H9 (cell line): ENCODE data around the gene CDH3. TPM values are rescaled to one million over a fixed set of nuclear protein-coding genes. Genes with fewer than 3 reads are reported as not detected.

Source experiments
- DNase-seq: peaks from one replicate; pipeline ENCODE4 v3.0.0-alpha.2; 2017
- H2AFZ ChIP-seq: one replicate; pipeline ENCODE4 v1.6.1; 2013; ENCODE audit warnings: mild to moderate bottlenecking, low read length, control low read depth, moderate library complexity
- H2AK5ac ChIP-seq: 2 replicates; pipeline ENCODE4 v1.6.1; 2013; ENCODE audit warnings: low read length, control low read depth, mixed read lengths; ENCODE audit not compliant: insufficient read length
- H2BK120ac ChIP-seq: one replicate; pipeline ENCODE4 v1.6.1; 2013; ENCODE audit warnings: low read depth, mild to moderate bottlenecking, low read length, control low read depth, inconsistent platforms; ENCODE audit not compliant: poor library complexity, severe bottlenecking
- H2BK12ac ChIP-seq: 2 replicates; pipeline ENCODE4 v1.6.1; 2013; ENCODE audit warnings: low read length, control low read depth, mixed read lengths, low read depth; ENCODE audit not compliant: insufficient read length
- H2BK15ac ChIP-seq: 2 replicates; pipeline ENCODE4 v1.6.1; 2013; ENCODE audit warnings: low read depth, low read length, control low read depth
- H2BK20ac ChIP-seq: one replicate; pipeline ENCODE4 v1.6.1; 2013; ENCODE audit warnings: low read depth, mild to moderate bottlenecking, low read length, control low read depth, inconsistent platforms; ENCODE audit not compliant: poor library complexity, severe bottlenecking
- H2BK5ac ChIP-seq: 2 replicates; pipeline ENCODE4 v1.6.1; 2013; ENCODE audit warnings: low read length, control low read depth, mixed read lengths; ENCODE audit not compliant: insufficient read length
- H3K14ac ChIP-seq: 2 replicates; pipeline ENCODE4 v1.6.1; 2013; ENCODE audit warnings: low read length, control low read depth; ENCODE audit not compliant: insufficient read depth
- H3K18ac ChIP-seq: 2 replicates; pipeline ENCODE4 v1.6.1; 2013; ENCODE audit warnings: low read depth, mild to moderate bottlenecking, mixed read lengths, low read length, control low read depth; ENCODE audit not compliant: insufficient read length
- H3K23ac ChIP-seq: 2 replicates; pipeline ENCODE4 v1.6.1; 2013; ENCODE audit warnings: low read length, control low read depth, mixed read lengths, low read depth; ENCODE audit not compliant: insufficient read length
- H3K23me2 ChIP-seq: 2 replicates; pipeline ENCODE4 v1.6.1; 2013; ENCODE audit warnings: low read depth, mild to moderate bottlenecking, mixed read lengths, low read length, control low read depth; ENCODE audit not compliant: insufficient read length, poor library complexity, severe bottlenecking
- H3K27ac ChIP-seq: 2 replicates; pipeline ENCODE4 v1.5.1; 2013; ENCODE audit warnings: low read length, control low read depth, mixed read lengths, low read depth; ENCODE audit not compliant: insufficient read length
- H3K27me3 ChIP-seq: 2 replicates; pipeline ENCODE4 v1.6.1; 2013; ENCODE audit warnings: low read length, control low read depth, inconsistent platforms; ENCODE audit not compliant: insufficient read depth
- H3K4ac ChIP-seq: 2 replicates; pipeline ENCODE4 v1.6.1; 2013; ENCODE audit warnings: low read depth, mild to moderate bottlenecking, control low read depth, inconsistent platforms, low read length, moderate library complexity
- H3K4me1 ChIP-seq: 2 replicates; pipeline ENCODE4 v1.6.1; 2013; ENCODE audit warnings: low read length, control low read depth, inconsistent platforms; ENCODE audit not compliant: insufficient read depth
- H3K4me2 ChIP-seq: 2 replicates; pipeline ENCODE4 v1.6.1; 2013; ENCODE audit warnings: low read length, control low read depth, mixed read lengths; ENCODE audit not compliant: insufficient read length, insufficient read depth
- H3K56ac ChIP-seq: 2 replicates; pipeline ENCODE4 v1.6.1; 2013; ENCODE audit warnings: low read depth, mild to moderate bottlenecking, mixed read lengths, low read length, control low read depth; ENCODE audit not compliant: insufficient read length
- H3K79me1 ChIP-seq: 2 replicates; pipeline ENCODE4 v1.6.1; 2013; ENCODE audit warnings: low read depth, mild to moderate bottlenecking, moderate library complexity, low read length, control low read depth, inconsistent platforms; ENCODE audit not compliant: insufficient read depth, poor library complexity, severe bottlenecking
- H3K79me2 ChIP-seq: 2 replicates; pipeline ENCODE4 v1.6.1; 2013; ENCODE audit warnings: low read length, control low read depth, inconsistent platforms; ENCODE audit not compliant: insufficient read depth
- H3K9ac ChIP-seq: 2 replicates; pipeline ENCODE4 v1.6.1; 2013; ENCODE audit warnings: low read length, control low read depth, mixed read lengths; ENCODE audit not compliant: insufficient read length; ENCODE audit errors: extremely low read depth
- H3K9me3 ChIP-seq: one replicate; pipeline ENCODE4 v1.6.1; 2013; ENCODE audit warnings: low read depth, low read length, inconsistent platforms; ENCODE audit not compliant: control insufficient read depth
- H3T11ph ChIP-seq: one replicate; pipeline ENCODE4 v1.6.1; 2013; ENCODE audit warnings: mild to moderate bottlenecking, low read length, control low read depth, inconsistent platforms
- H4K20me1 ChIP-seq: one replicate; pipeline ENCODE4 v1.6.1; 2013; ENCODE audit not compliant: control insufficient read depth, insufficient read length, insufficient read depth
- H4K5ac ChIP-seq: 2 replicates; pipeline ENCODE4 v1.6.1; 2013; ENCODE audit warnings: low read depth, mild to moderate bottlenecking, mixed read lengths, low read length, control low read depth; ENCODE audit not compliant: insufficient read length
- H4K8ac ChIP-seq: replicated peaks from 2 replicates; pipeline ENCODE4 v1.6.1; 2013; ENCODE audit warnings: low read length, control low read depth, mixed read lengths, low read depth; ENCODE audit not compliant: insufficient read length
- H4K91ac ChIP-seq: 2 replicates; pipeline ENCODE4 v1.6.1; 2013; ENCODE audit warnings: low read depth, mild to moderate bottlenecking, moderate library complexity, mixed read lengths, low read length, control low read depth; ENCODE audit not compliant: insufficient read length
- H3K27ac Mint-ChIP-seq, 3 experiments: 2 replicates in 2 of 3; 3 replicates in 1 of 3; pipeline ENCODE4 v1.8.0; 2020 to 2021; ENCODE audit warnings: mixed read lengths in 3 of 3, mild to moderate bottlenecking in 1 of 3, moderate library complexity in 1 of 3
- H3K27me3 Mint-ChIP-seq: 2 replicates; pipeline ENCODE4 v1.8.0; 2021; ENCODE audit warnings: low read depth, mild to moderate bottlenecking, moderate library complexity, mixed read lengths
- H3K36me3 Mint-ChIP-seq, 3 experiments: 2 replicates in 2 of 3; 3 replicates in 1 of 3; pipeline ENCODE4 v1.8.0; 2020 to 2021; ENCODE audit warnings: low read depth in 3 of 3, mixed read lengths in 3 of 3; ENCODE audit not compliant: insufficient read depth in 1 of 3
- H3K4me1 Mint-ChIP-seq, 2 experiments: 2 replicates each; pipeline ENCODE4 v1.8.0; 2020; ENCODE audit warnings: mixed read lengths in 2 of 2
- H3K4me3 Mint-ChIP-seq, 2 experiments: 2 replicates in 1 of 2; 3 replicates in 1 of 2; pipeline ENCODE4 v1.8.0; 2020 to 2021; ENCODE audit warnings: mild to moderate bottlenecking in 2 of 2, mixed read lengths in 2 of 2, moderate library complexity in 1 of 2
- H3K9me3 Mint-ChIP-seq, 2 experiments: 2 replicates in 1 of 2; 3 replicates in 1 of 2; pipeline ENCODE4 v1.8.0; 2020; ENCODE audit warnings: mild to moderate bottlenecking in 2 of 2, mixed read lengths in 2 of 2, moderate library complexity in 1 of 2
- CTCF ChIP-seq: fragments of 200-600 bp; sonication (generic); conservative IDR thresholded peaks from 3 replicates; pipeline ENCODE4 v1.8.0; 2021; ENCODE audit warnings: antibody characterized with exemption, mild to moderate bottlenecking
- WGBS: extraction: QIAGEN DNeasy Blood & Tissue Kit; methylation state at CpG from one replicate; pipeline ENCODE4 v1.1.7; 2013; ENCODE audit warnings: missing lambda C conversion rate, low lambda C conversion rate, mixed read lengths; ENCODE audit not compliant: insufficient read length; ENCODE audit errors: extremely low coverage; 5-methylcytosine and 5-hydroxymethylcytosine counted together
- total RNA-seq: library from RNA; stranded (reverse); gene quantifications from 2 replicates; pipeline ENCODE4 v1.2.1, GENCODE V29; 2021

CDH3 gene
- total RNA-seq, 1 experiment from 2014 or later, result 97.2 TPM

- no peaks in the 10 kb centered on the region for H3K9me3 Mint-ChIP-seq
- WGBS, result no CpG with 5 or more reads among the region's 12 CpGs
These were observed 9.0 kb upstream of the CDH3 start for GRCh38 chr16:68636064-68636560.

More at GRCh38 chr16:68636064-68636560, 9.0 kb upstream of the CDH3 start:
- Histone ChIP-seq H3K79me1 (no peaks in the 10 kb centered on the region), H3K79me2 (no peaks in the 10 kb centered on the region), H2BK12ac (no peak overlapping the region), H2BK120ac (no peak overlapping the region), H3K56ac (no peak overlapping the region), H3K14ac (no peak overlapping the region), H3K23ac (no peak overlapping the region), H3K4ac (no peak overlapping the region), H2AK5ac (no peak overlapping the region), H3T11ph (no peak overlapping the region), H3K9me3 (no peaks in the 10 kb centered on the region), H4K8ac (no peak overlapping the region), H2BK20ac (no peak overlapping the region), H4K20me1 (no peaks in the 10 kb centered on the region), H3K9ac (no peak overlapping the region), H3K4me1 (no peaks in the 10 kb centered on the region), H3K18ac (no peak overlapping the region), H2BK15ac (no peak overlapping the region), H3K4me2 (no peak overlapping the region), H4K91ac (no peak overlapping the region), H4K5ac (no peak overlapping the region), H3K23me2 (no peaks in the 10 kb centered on the region), H3K27ac (no peak overlapping the region), H3K27me3 (no peaks in the 10 kb centered on the region), H2BK5ac (no peak overlapping the region), H2AFZ (no peak overlapping the region)
- H3K27ac Mint-ChIP-seq, result no peak overlapping the region; a peak in 1 of 7 replicates
- peaks cover 8 to 10% of the 10 kb centered on the region in 2 experiments for H3K4me1 Mint-ChIP-seq
- no peak for DNase-seq
- H3K4me3 Mint-ChIP-seq, result no peak overlapping the region
- no peaks in the 10 kb centered on the region for H3K36me3 Mint-ChIP-seq
- peaks cover 2% of the 10 kb centered on the region for H3K27me3 Mint-ChIP-seq
- TF ChIP-seq CTCF, result no peak
